ENCODE data around the gene PRKCH. TPM values are rescaled to one million over a fixed set of nuclear protein-coding genes. Genes with fewer than 3 reads are reported as not detected.

Gene PRKCH
- total RNA-seq, 4 donors from 2014 or later: 17.9 to 28.7 (median 25.0) TPM

DNA sequence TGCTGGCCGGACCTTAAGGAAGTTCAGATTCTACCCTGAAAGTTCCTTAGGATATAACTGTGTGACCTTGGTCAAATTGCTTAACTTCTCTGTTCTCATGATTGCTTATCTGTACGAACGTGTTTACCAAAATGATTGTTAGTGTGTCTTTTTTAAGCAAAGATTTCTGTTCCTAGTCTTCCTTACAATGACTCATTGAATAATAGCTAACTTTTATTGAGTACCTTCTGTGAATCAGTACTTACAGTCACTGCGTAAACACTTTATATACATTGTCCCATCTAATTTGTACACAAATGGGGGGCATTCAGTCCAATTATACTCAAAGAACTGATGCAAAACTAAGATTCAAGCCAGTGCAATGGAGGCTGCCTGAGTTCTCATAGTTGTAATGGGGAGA lies 36.0 kb upstream of the PRKCH start:
- peaks cover 0 to 21% (median 0%) of the 10 kb centered on the region in 3 donors for H3K4me1 ChIP-seq
- H3K27me3 ChIP-seq: peaks cover 30% of the 10 kb centered on the region
- H3K36me3 ChIP-seq: no peaks in the 10 kb centered on the region
- no peak for ATAC-seq
- WGBS, 2 donors (ENCODE audit: low coverage in 1 of 2): 82 to 90% methylated on average over 3 to 4 of the region's 4 CpGs
- no peak overlapping the region for H3K4me3 ChIP-seq
- TF ChIP-seq, protein P1, sequence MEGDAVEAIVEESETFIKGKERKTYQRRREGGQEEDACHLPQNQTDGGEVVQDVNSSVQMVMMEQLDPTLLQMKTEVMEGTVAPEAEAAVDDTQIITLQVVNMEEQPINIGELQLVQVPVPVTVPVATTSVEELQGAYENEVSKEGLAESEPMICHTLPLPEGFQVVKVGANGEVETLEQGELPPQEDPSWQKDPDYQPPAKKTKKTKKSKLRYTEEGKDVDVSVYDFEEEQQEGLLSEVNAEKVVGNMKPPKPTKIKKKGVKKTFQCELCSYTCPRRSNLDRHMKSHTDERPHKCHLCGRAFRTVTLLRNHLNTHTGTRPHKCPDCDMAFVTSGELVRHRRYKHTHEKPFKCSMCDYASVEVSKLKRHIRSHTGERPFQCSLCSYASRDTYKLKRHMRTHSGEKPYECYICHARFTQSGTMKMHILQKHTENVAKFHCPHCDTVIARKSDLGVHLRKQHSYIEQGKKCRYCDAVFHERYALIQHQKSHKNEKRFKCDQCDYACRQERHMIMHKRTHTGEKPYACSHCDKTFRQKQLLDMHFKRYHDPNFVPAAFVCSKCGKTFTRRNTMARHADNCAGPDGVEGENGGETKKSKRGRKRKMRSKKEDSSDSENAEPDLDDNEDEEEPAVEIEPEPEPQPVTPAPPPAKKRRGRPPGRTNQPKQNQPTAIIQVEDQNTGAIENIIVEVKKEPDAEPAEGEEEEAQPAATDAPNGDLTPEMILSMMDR (IDR thresholded peaks at IDR 0.05): no peak
- TF ChIP-seq EP300 (IDR thresholded peaks at IDR 0.05): no peak
- no peaks in the 10 kb centered on the region for H3K9me3 ChIP-seq
- H3K27ac ChIP-seq: no peak overlapping the region

DNA sequence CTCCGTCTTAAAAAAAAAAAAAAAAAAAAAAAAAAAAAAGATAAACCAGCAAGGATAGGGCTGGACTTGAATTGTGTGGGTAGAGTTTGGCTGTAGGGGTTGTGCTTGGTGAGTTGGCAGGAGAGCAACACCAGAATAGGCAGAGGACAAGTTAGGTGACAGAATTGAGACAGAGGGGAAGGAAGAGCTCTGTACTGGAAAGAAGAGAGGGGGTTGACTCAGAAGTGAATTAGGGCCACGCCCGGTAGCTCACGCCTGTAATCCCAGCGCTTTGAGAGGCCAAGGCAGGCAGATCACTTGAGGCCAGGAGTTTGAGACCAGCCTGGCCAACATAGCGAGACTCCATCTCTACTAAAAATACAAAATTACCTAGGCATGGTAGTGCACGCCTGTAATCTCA lies 34.2 kb upstream of the PRKCH start:
- no peak for ATAC-seq
- 87 to 94% methylated on average over 5 to 6 of the region's 7 CpGs for WGBS, 2 donors (ENCODE audit: low coverage in 1 of 2)

GRCh38 chr14:61288228-61288627 lies 33.2 kb upstream of the PRKCH start:
- peaks cover 0 to 10% (median 0%) of the 10 kb centered on the region in 3 donors for H3K4me1 ChIP-seq
- 78 to 85% methylated on average over 3 to 4 of the region's 4 CpGs for WGBS, 2 donors (ENCODE audit: low coverage in 1 of 2)
- peaks cover 13% of the 10 kb centered on the region for H3K27me3 ChIP-seq
- H3K36me3 ChIP-seq: no peaks in the 10 kb centered on the region
- no peak overlapping the region for H3K27ac ChIP-seq
- no peak for TF ChIP-seq POLR2A (IDR thresholded peaks at IDR 0.05)
- TF ChIP-seq, protein P1 (IDR thresholded peaks at IDR 0.05): no peak
- TF ChIP-seq POLR2AphosphoS5 (IDR thresholded peaks at IDR 0.05): no peak
- no peak overlapping the region for H3K4me3 ChIP-seq
- ATAC-seq: no peak
- no peaks in the 10 kb centered on the region for H3K9me3 ChIP-seq

More for the DNA sequence above, 34.2 kb upstream of the PRKCH start:
- no peaks in the 10 kb centered on the region for H3K9me3 ChIP-seq
- H3K27ac ChIP-seq: no peak overlapping the region
- peaks cover 13% of the 10 kb centered on the region for H3K27me3 ChIP-seq
- no peak for TF ChIP-seq POLR2A (IDR thresholded peaks at IDR 0.05)
- no peak for TF ChIP-seq POLR2AphosphoS5 (IDR thresholded peaks at IDR 0.05)
- TF ChIP-seq, protein P1 (IDR thresholded peaks at IDR 0.05): no peak
- no peak for TF ChIP-seq EP300 (IDR thresholded peaks at IDR 0.05)
- H3K4me1 ChIP-seq: peaks cover 0 to 10% (median 0%) of the 10 kb centered on the region in 3 donors
- no peaks in the 10 kb centered on the region for H3K36me3 ChIP-seq
- no peak overlapping the region for H3K4me3 ChIP-seq

GRCh38 chr14:61288720-61289119 lies 32.7 kb upstream of the PRKCH start:
- TF ChIP-seq, protein P1 (IDR thresholded peaks at IDR 0.05): no peak
- TF ChIP-seq EP300 (IDR thresholded peaks at IDR 0.05): no peak
- no peak for TF ChIP-seq POLR2A (IDR thresholded peaks at IDR 0.05)
- TF ChIP-seq POLR2AphosphoS5 (IDR thresholded peaks at IDR 0.05): no peak
- no peak for ATAC-seq
- H3K36me3 ChIP-seq: no peaks in the 10 kb centered on the region

GRCh38 chr14:61290701-61291100 lies 30.7 kb upstream of the PRKCH start:
- H3K4me1 ChIP-seq: peaks cover 0 to 8% (median 0%) of the 10 kb centered on the region in 3 donors
- H3K9me3 ChIP-seq: no peaks in the 10 kb centered on the region
- no peaks in the 10 kb centered on the region for H3K36me3 ChIP-seq
- ATAC-seq: no peak
- H3K4me3 ChIP-seq: no peak overlapping the region
- no peak for TF ChIP-seq POLR2A (IDR thresholded peaks at IDR 0.05)
- no peak for TF ChIP-seq EP300 (IDR thresholded peaks at IDR 0.05)
- no peak for TF ChIP-seq POLR2AphosphoS5 (IDR thresholded peaks at IDR 0.05)
- TF ChIP-seq, protein P1 (IDR thresholded peaks at IDR 0.05): no peak
- WGBS, 2 donors (ENCODE audit: low coverage in 1 of 2): 33 to 42% methylated on average over 1 of the region's 1 CpG
- H3K27ac ChIP-seq: no peak overlapping the region
- no peaks in the 10 kb centered on the region for H3K27me3 ChIP-seq

More at GRCh38 chr14:61288720-61289119, 32.7 kb upstream of the PRKCH start:
- Histone ChIP-seq H3K9me3 (no peaks in the 10 kb centered on the region), H3K4me1 (peaks cover 0 to 10% (median 0%) of the 10 kb centered on the region in 3 donors), H3K27me3 (peaks cover 8% of the 10 kb centered on the region), H3K4me3 (no peak overlapping the region), H3K27ac (no peak overlapping the region)
- WGBS, 2 donors (ENCODE audit: low coverage in 1 of 2): 79 to 95% methylated on average over 3 of the region's 3 CpGs
